Measurements from ENCODE around the gene HEXIM2.

Gene HEXIM2

GRCh38 chr17:45190503-45191255 lies 29.0 kb downstream of the HEXIM2 start:
- H3K79me2 ChIP-seq (ENCODE audit: insufficient read depth, low read length), result no peaks in the 10 kb centered on the region
- no peak overlapping the region for H3K9ac ChIP-seq (ENCODE audit: low read length)
- no peak overlapping the region for H3K4me2 ChIP-seq (ENCODE audit: low read depth, low read length, poor library complexity, severe bottlenecking)
- no peaks in the 10 kb centered on the region for H3K27me3 ChIP-seq (ENCODE audit: low read length)
- no peaks in the 10 kb centered on the region for H3K9me3 ChIP-seq (ENCODE audit: insufficient read depth, low read length)
- no peak overlapping the region for H3K4me3 ChIP-seq (ENCODE audit: insufficient read depth, low read length, poor library complexity, severe bottlenecking)
- H3K9me2 ChIP-seq (replicated peaks; ENCODE audit: insufficient read depth, low read length), result no peaks in the 10 kb centered on the region
- H4K20me1 ChIP-seq (ENCODE audit: low read depth, low read length), result no peaks in the 10 kb centered on the region
- peaks cover 5% of the 10 kb centered on the region; the same call in 1 of the 2 replicates for H3F3A ChIP-seq (ENCODE audit: insufficient read depth)
- H2AFZ ChIP-seq (ENCODE audit: low read depth, low read length, severe bottlenecking), result no peak overlapping the region
- TF ChIP-seq CTCF (IDR thresholded peaks at IDR 0.05; ENCODE audit: insufficient read depth, low read length, poor library complexity, severe bottlenecking), result no peak
- no peaks in the 10 kb centered on the region for H3K36me3 ChIP-seq (ENCODE audit: low read length)
- no peak overlapping the region for H3K27ac ChIP-seq (ENCODE audit: low read depth, low read length)

GRCh38 chr17:45195424-45195823 lies 33.7 kb downstream of the HEXIM2 start:
- Histone ChIP-seq H3K79me2 (ENCODE audit: insufficient read depth, low read length) (no peaks in the 10 kb centered on the region), H3K9me2 (replicated peaks; ENCODE audit: insufficient read depth, low read length) (no peaks in the 10 kb centered on the region), H3K9me3 (ENCODE audit: insufficient read depth, low read length) (no peaks in the 10 kb centered on the region), H3K27me3 (ENCODE audit: low read length) (no peaks in the 10 kb centered on the region), H4K20me1 (ENCODE audit: low read depth, low read length) (no peaks in the 10 kb centered on the region), H3K36me3 (ENCODE audit: low read length) (no peaks in the 10 kb centered on the region), H3K4me2 (ENCODE audit: low read depth, low read length, poor library complexity, severe bottlenecking) (no peak overlapping the region), H3K27ac (ENCODE audit: low read depth, low read length) (no peak overlapping the region), H3K9ac (ENCODE audit: low read length) (no peak overlapping the region), H2AFZ (ENCODE audit: low read depth, low read length, severe bottlenecking) (no peak overlapping the region), H3K4me3 (ENCODE audit: insufficient read depth, low read length, poor library complexity, severe bottlenecking) (no peak overlapping the region), H3F3A (ENCODE audit: insufficient read depth) (peaks cover 5% of the 10 kb centered on the region)
- TF ChIP-seq EZH2phosphoT487 (conservative IDR thresholded peaks at IDR 0.05; ENCODE audit: low read length) (no peak), CTCF (IDR thresholded peaks at IDR 0.05; ENCODE audit: insufficient read depth, low read length, poor library complexity, severe bottlenecking) (no peak)

GRCh38 chr17:45197108-45197507 lies 35.4 kb downstream of the HEXIM2 start:
- Histone ChIP-seq H2AFZ (ENCODE audit: low read depth, low read length, severe bottlenecking) (no peak overlapping the region), H3K9me2 (replicated peaks; ENCODE audit: insufficient read depth, low read length) (no peaks in the 10 kb centered on the region), H3K9me3 (ENCODE audit: insufficient read depth, low read length) (no peaks in the 10 kb centered on the region), H3K79me2 (ENCODE audit: insufficient read depth, low read length) (no peaks in the 10 kb centered on the region), H3K27me3 (ENCODE audit: low read length) (no peaks in the 10 kb centered on the region), H4K20me1 (ENCODE audit: low read depth, low read length) (no peaks in the 10 kb centered on the region), H3K4me2 (ENCODE audit: low read depth, low read length, poor library complexity, severe bottlenecking) (no peak overlapping the region), H3K27ac (ENCODE audit: low read depth, low read length) (no peak overlapping the region), H3K36me3 (ENCODE audit: low read length) (no peaks in the 10 kb centered on the region), H3K9ac (ENCODE audit: low read length) (no peak overlapping the region), H3K4me3 (ENCODE audit: insufficient read depth, low read length, poor library complexity, severe bottlenecking) (no peak overlapping the region), H3F3A (ENCODE audit: insufficient read depth) (no peaks in the 10 kb centered on the region; the same call in 1 of the 2 replicates)
- TF ChIP-seq CTCF (IDR thresholded peaks at IDR 0.05; ENCODE audit: insufficient read depth, low read length, poor library complexity, severe bottlenecking), result no peak
- no peak for TF ChIP-seq EZH2phosphoT487 (conservative IDR thresholded peaks at IDR 0.05; ENCODE audit: low read length)
